Measurements from ENCODE around the gene TMEM232. TPM values are rescaled to one million over a fixed set of nuclear protein-coding genes. Genes with fewer than 3 reads are reported as not detected.

Gene TMEM232
- total RNA-seq, 1 experiment from 2014 or later: 0.21 TPM

GRCh38 chr5:110588286-110588980 lies 138.0 kb downstream of the TMEM232 start:
- ChIA-PET POLR2A (no interaction called here), CTCF (no interaction called here)
- DNase-seq (ENCODE audit: low read depth, low spot score) (no peak), ATAC-seq (no peak)
- Histone ChIP-seq H3K4me1 (ENCODE audit: control insufficient read depth, insufficient read depth, low read length) (no peaks in the 10 kb centered on the region), H3K27ac (ENCODE audit: low read length) (no peak overlapping the region), H3K27me3 (ENCODE audit: control insufficient read depth, insufficient read depth, low read length) (no peaks in the 10 kb centered on the region), H3K9me3 (ENCODE audit: control insufficient read depth, insufficient read depth, low read depth, low read length) (no peaks in the 10 kb centered on the region), H3K4me3 (ENCODE audit: low read depth in 2 of 2, low read length in 2 of 2) (no peak overlapping the region), H3K36me3 (ENCODE audit: control insufficient read depth, insufficient read depth, low read length) (no peaks in the 10 kb centered on the region)
- intact Hi-C loops (cut with micrococcal nuclease; ENCODE audit: unreplicated experiment): no loop called here
- in situ Hi-C loops (cut with HindIII; ENCODE audit: low pct_unique_long_range_greater_than_20kb, low sequenced_read_pairs): no loop called here
- TF ChIP-seq REST (IDR thresholded peaks at IDR 0.05; ENCODE audit: insufficient read depth in 1 of 2, low read depth in 2 of 2, low read length in 1 of 2): no peak
- TF ChIP-seq SIN3A (IDR thresholded peaks at IDR 0.05; ENCODE audit: borderline replicate concordance, insufficient read depth, low read depth, low read length): no peak
- TF ChIP-seq POLR2AphosphoS5 (IDR thresholded peaks at IDR 0.05; ENCODE audit: low read depth, low read length): no peak
- TF ChIP-seq TCF7L2 (IDR thresholded peaks at IDR 0.05; ENCODE audit: low read depth, low read length): no peak
- no peak for TF ChIP-seq CTCF (IDR thresholded peaks at IDR 0.05)
- no TSS peak for BruUV-seq (replicated peaks)

GRCh38 chr5:110580625-110581024 lies 145.8 kb downstream of the TMEM232 start:
- TF ChIP-seq POLR2AphosphoS5 (IDR thresholded peaks at IDR 0.05; ENCODE audit: low read depth, low read length): no peak
- no peak for TF ChIP-seq REST (IDR thresholded peaks at IDR 0.05; ENCODE audit: insufficient read depth in 1 of 2, low read depth in 2 of 2, low read length in 1 of 2)
- no peak for TF ChIP-seq TCF7L2 (IDR thresholded peaks at IDR 0.05; ENCODE audit: low read depth, low read length)
- no peak for TF ChIP-seq CTCF (IDR thresholded peaks at IDR 0.05)
- TF ChIP-seq SIN3A (IDR thresholded peaks at IDR 0.05; ENCODE audit: borderline replicate concordance, insufficient read depth, low read depth, low read length): no peak
- ATAC-seq: no peak
- Histone ChIP-seq H3K4me3 (ENCODE audit: low read depth in 2 of 2, low read length in 2 of 2) (no peak overlapping the region), H3K9me3 (ENCODE audit: control insufficient read depth, insufficient read depth, low read depth, low read length) (no peaks in the 10 kb centered on the region), H3K36me3 (ENCODE audit: control insufficient read depth, insufficient read depth, low read length) (no peaks in the 10 kb centered on the region), H3K4me1 (ENCODE audit: control insufficient read depth, insufficient read depth, low read length) (no peaks in the 10 kb centered on the region), H3K27me3 (ENCODE audit: control insufficient read depth, insufficient read depth, low read length) (no peaks in the 10 kb centered on the region), H3K27ac (ENCODE audit: low read length) (no peak overlapping the region)
- intact Hi-C loops (cut with micrococcal nuclease; ENCODE audit: unreplicated experiment): no loop called here
- in situ Hi-C loops (cut with HindIII; ENCODE audit: low pct_unique_long_range_greater_than_20kb, low sequenced_read_pairs): no loop called here
- BruUV-seq (replicated peaks): no TSS peak
- CTCF ChIA-PET: no interaction called here
- POLR2A ChIA-PET: no interaction called here
- DNase-seq (ENCODE audit: low read depth, low spot score): no peak

All from Panc1 (cell line).